Bronchial epithelial cell (primary cell): ENCODE measurements around the gene KASH5. TPM values are rescaled to one million over a fixed set of nuclear protein-coding genes. Genes with fewer than 3 reads are reported as not detected.
A peak's percentile ranks its signal among the peaks of the same experiment; 100 is the strongest.
"Not testable (repeated sequence)": the region's sequence is repeated elsewhere in the genome, so short reads cannot be mapped to it uniquely, and the experiment has no call there.

ENCODE experiments used
- DNase-seq: peaks from one replicate; pipeline ENCODE4 v3.0.0-alpha.2; 2010; ENCODE audit warnings: low read depth
- FAIRE-seq: peaks from 2 replicates; lab custom pipeline; 2011; peaks lifted over from hg19 to GRCh38; lab: Jason Lieb, UNC
- H3K27me3 ChIP-seq: 2 replicates; pipeline ENCODE4 v1.5.1; 2011; ENCODE audit warnings: low read length; ENCODE audit not compliant: control insufficient read depth, insufficient read depth
- H3K36me3 ChIP-seq: 2 replicates; pipeline ENCODE4 v1.5.1; 2011; ENCODE audit warnings: low read length; ENCODE audit not compliant: control insufficient read depth, insufficient read depth
- H3K4me3 ChIP-seq: 2 replicates; pipeline ENCODE4 v1.5.1; 2011; ENCODE audit warnings: mild to moderate bottlenecking, low read depth, low read length, control low read depth
- total RNA-seq: library from RNA; depleted of rRNA; stranded (reverse); fragments of >200 nt; gene quantifications from 2 replicates; pipeline ENCODE4 v1.2.1, GENCODE V29; 2014
- TF ChIP-seq, protein P1 (sequence below): IDR thresholded peaks from 2 replicates; pipeline ENCODE4 v1.5.1; 2011; ENCODE audit warnings: mild to moderate bottlenecking, moderate library complexity, low read length, control low read depth, inconsistent platforms; ENCODE audit not compliant: insufficient read depth, severe bottlenecking

The KASH5 gene
- total RNA-seq, 1 donor from 2014 or later = not detected

DNA sequence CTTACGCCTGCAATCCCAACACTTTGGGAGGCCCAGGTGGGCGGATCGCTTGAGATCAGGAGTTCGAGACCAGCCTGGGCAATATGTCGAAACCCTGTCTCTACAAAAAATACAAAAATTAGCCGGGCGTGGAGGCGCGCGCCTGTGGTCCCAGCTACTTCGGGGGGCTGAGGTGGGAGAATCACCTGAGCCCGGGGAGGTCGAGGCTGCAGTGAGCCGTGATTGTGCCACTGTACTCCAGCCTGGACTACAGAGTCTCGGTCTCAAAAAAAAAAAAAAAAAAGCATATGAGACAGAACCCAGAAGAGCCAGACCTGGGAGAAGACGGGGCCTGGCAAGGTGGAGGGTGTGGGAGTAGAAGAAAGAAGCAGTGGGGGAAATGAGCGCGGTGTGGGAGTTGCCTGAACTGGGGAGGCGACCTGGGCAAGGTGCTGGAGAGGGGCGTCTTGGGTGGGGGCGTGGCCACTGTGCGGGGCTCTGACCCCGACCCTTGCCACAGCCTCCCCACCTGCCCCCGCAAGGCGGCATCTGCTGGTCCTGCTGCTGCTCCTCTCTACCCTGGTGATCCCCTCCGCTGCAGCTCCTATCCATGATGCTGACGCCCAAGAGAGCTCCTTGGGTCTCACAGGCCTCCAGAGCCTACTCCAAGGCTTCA lies 23.8 kb upstream of the KASH5 start:
- Histone ChIP-seq H3K4me3 (no peak overlapping the region), H3K36me3 (peaks cover 2% of the 10 kb centered on the region), H3K27me3 (no peaks in the 10 kb centered on the region)
- no peak for DNase-seq
- no peak for FAIRE-seq
- TF ChIP-seq, protein P1, sequence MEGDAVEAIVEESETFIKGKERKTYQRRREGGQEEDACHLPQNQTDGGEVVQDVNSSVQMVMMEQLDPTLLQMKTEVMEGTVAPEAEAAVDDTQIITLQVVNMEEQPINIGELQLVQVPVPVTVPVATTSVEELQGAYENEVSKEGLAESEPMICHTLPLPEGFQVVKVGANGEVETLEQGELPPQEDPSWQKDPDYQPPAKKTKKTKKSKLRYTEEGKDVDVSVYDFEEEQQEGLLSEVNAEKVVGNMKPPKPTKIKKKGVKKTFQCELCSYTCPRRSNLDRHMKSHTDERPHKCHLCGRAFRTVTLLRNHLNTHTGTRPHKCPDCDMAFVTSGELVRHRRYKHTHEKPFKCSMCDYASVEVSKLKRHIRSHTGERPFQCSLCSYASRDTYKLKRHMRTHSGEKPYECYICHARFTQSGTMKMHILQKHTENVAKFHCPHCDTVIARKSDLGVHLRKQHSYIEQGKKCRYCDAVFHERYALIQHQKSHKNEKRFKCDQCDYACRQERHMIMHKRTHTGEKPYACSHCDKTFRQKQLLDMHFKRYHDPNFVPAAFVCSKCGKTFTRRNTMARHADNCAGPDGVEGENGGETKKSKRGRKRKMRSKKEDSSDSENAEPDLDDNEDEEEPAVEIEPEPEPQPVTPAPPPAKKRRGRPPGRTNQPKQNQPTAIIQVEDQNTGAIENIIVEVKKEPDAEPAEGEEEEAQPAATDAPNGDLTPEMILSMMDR = no peak

- H3K27me3 ChIP-seq = no peaks in the 10 kb centered on the region
- FAIRE-seq = no peak
- TF ChIP-seq, protein P1 = no peak
Measured at GRCh38 chr19:49366110-49366509, 21.9 kb upstream of the KASH5 start.

DNA sequence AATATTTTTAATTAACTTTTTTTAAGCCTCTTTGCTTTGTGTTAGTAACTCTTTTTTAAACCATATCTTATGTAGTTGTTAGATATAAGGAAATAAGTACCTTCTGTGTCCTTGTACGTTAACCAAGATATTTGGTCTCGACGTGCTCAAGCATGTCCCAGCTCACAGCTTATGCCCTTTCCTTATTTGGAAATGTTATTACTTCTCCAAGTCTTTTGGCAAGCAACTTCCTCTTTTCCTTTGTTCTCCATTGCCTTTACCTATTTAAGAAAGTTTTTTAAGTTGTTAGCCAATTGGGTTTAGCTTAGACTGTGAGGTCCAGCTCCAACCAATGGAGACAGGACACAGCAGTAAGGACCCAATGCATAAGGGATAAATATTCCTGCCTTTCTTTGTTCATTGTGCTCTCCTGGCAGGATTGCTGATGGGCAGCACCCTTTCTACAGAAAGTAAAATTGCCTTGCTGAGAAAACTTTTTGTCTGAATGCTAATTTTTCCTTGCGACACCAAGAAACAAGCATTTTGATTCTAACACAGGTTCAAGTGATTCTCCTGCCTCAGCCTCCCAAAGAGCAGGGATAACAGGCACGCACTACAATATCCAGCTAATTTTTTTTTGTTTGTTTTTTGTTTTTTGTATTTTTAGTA lies 19.2 kb upstream of the KASH5 start:
- Histone ChIP-seq H3K27me3 (no peaks in the 10 kb centered on the region), H3K4me3 (no peak overlapping the region), H3K36me3 (no peaks in the 10 kb centered on the region)
- DNase-seq (peak; percentile 57), FAIRE-seq (no peak)
- TF ChIP-seq, protein P1 = no peak

More at GRCh38 chr19:49366110-49366509, 21.9 kb upstream of the KASH5 start:
- no peak for DNase-seq
- H3K36me3 ChIP-seq = no peaks in the 10 kb centered on the region
- H3K4me3 ChIP-seq = no peak overlapping the region

DNA sequence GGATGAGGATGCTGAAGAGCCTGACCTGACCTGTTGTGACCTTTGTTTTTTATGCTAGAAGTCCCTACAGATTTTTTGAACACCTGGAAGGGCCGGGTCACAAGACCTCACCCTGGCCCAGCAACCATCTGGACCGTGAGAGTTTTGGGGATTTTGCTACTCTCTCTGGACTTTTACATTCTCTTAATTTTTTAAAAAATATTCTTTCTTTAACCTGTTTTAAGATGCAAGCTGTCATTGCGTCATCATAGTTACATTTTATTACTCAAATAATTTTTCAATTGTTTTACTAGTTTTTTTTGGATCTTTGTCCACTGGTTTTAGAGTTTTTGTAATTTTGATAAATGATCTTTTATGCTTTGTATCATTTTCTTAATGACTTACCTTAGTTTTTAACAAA lies 16.9 kb upstream of the KASH5 start:
- H3K36me3 ChIP-seq = no peaks in the 10 kb centered on the region
- FAIRE-seq (no peak), DNase-seq (no peak)
- H3K27me3 ChIP-seq = no peaks in the 10 kb centered on the region
- TF ChIP-seq, protein P1 = no peak
- no peak overlapping the region for H3K4me3 ChIP-seq

GRCh38 chr19:49373174-49373573 lies 14.9 kb upstream of the KASH5 start:
- H3K4me3 ChIP-seq, H3K27me3 ChIP-seq, FAIRE-seq, H3K36me3 ChIP-seq, DNase-seq: not testable (repeated sequence)

GRCh38 chr19:49374665-49375434 lies 13.2 kb upstream of the KASH5 start:
- no peaks in the 10 kb centered on the region for H3K36me3 ChIP-seq
- TF ChIP-seq, protein P1 = no peak
- FAIRE-seq = no peak

More at GRCh38 chr19:49374665-49375434, 13.2 kb upstream of the KASH5 start:
- Histone ChIP-seq H3K4me3 (no peak overlapping the region), H3K27me3 (no peaks in the 10 kb centered on the region)
- DNase-seq = no peak
